HG03558 (cell line): ENCODE data around the gene CHRNE.
"Not testable (repeated sequence)": the region's sequence is repeated elsewhere in the genome, so short reads cannot be mapped to it uniquely, and the experiment has no call there.

Source experiments
- ATAC-seq: cut with Tn5 transposase; IDR thresholded peaks from one replicate; pipeline ENCODE4 v1.9.1; 2021; ENCODE audit warnings: moderate number of reproducible peaks; ENCODE audit not compliant: unreplicated experiment; ENCODE audit errors: extremely low read depth

Gene CHRNE

GRCh38 chr17:4939796-4940554, 37.1 kb upstream of the CHRNE start, which contains the start of the genes RNF167 and SLC25A11:
TSS of gene RNF167 (plus strand) at chr17:4940268. CDS start at chr17:4940910, 642 bp downstream.
TSS of gene SLC25A11 (minus strand) at chr17:4940046. CDS start at chr17:4939910, 136 bp downstream.
- peak; percentile 44 for ATAC-seq

GRCh38 chr17:4939546-4939795, 36.6 kb upstream of the CHRNE start:
- no peak for ATAC-seq

- ATAC-seq: no peak
These were observed 36.0 kb upstream of the CHRNE start for GRCh38 chr17:4938688-4939545.

- no peak for ATAC-seq
These were observed 35.2 kb upstream of the CHRNE start for GRCh38 chr17:4938069-4938491.

DNA sequence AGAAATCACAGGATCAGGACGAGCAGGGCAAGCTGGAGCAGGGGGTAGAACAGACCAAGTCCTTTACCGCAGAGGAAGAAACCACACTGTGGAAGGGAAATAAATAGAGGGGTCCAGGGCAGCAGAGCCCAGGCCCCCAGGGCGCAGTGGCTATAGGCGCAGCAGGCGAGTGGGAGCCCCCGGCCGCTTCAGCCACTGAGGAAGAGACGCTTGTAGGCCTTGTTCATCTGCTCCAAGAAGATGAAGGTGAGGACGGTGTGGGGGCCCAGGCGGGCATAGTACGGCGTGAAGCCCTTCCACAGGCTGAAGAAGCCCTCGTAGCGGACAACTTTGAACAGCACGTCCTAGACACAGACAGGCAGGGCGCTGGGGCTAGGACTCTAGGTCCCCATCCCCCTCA, 34.7 kb upstream of the CHRNE start:
- no peak for ATAC-seq

DNA sequence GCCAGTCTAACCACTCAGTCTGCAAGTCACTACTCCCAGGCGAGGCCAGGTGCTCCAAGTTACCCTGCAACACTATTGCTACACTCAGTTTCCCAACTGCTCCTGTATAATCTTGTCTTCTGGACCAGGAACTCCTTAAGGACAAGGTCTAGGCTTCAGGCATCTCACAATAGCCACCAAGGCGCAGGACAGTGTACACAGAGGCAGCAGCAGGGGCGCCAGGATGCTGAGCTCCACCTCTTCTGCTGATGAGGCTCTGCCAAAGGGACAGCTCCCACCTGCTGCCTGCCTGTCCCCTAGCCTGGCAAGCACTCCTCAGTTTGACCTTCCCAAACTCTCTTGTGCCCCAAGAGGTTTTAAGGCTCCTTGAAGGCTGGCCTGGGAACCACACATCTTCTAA, 33.5 kb upstream of the CHRNE start:
- no peak for ATAC-seq

DNA sequence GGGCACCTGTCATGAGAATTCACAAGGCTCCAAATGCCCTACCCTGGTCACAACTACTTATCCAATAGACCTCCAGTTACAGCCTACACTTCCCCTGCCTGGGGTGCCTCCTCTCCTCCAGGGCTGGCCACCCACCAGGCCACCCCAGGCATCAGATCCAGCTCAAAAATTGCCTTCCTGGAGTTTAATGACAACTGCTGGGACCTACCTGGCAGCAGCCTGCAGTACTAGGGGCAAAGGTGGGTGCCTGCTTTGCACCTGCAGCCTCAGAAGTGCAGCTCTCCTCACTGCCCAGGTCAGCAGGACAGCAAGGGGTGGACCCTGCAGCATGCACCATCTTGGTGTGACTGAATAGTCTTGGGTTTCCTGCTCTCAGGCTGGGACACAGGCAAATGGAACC, 32.8 kb upstream of the CHRNE start:
- no peak for ATAC-seq

DNA sequence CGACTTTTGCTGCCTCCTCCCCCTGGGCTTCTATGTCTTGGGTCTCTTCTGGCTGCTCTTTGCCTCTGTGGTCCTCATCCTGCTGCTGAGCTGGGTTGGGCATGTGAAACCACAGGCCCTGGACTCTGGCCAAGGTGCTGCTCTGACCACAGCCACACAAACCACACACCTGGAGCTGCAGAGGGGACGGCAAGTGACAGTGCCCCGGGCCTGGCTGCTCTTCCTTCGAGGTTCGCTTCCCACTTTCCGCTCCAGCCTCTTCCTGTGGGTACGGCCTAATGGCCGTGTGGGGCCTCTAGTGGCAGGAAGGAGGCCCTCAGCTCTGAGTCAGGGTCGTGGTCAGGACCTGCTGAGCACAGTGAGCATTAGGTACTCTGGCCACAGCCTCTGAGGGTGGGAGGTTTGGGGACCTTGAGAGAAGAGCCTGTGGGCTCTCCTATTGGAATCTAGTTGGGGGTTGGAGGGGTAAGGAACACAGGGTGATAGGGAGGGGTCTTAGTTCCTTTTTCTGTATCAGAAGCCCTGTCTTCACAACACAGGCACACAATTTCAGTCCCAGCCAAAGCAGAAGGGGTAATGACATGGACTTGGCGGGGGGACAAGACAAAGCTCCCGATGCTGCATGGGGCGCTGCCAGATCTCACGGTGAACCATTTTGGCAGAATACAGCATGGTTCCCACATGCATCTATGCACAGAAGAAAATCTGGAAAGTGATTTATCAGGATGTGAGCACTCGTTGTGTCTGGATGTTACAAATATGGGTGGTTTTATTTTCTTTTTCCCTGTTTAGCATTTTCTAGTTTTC, 31.5 kb upstream of the CHRNE start:
- no peak for ATAC-seq

DNA sequence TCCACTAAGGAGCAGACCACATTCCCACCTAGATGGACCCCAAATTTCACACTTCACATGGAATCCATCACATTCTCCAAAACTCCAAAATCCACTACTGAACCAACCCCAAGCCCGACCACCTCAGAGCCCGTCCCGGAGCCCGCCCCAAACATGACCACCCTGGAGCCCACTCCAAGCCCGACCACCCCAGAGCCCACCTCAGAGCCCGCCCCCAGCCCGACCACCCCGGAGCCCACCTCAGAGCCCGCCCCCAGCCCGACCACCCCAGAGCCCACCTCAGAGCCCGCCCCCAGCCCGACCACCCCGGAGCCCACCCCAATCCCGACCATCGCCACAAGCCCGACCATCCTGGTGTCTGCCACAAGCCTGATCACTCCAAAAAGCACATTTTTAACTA, 30.7 kb upstream of the CHRNE start:
- no peak for ATAC-seq

GRCh38 chr17:4932756-4933155, 29.9 kb upstream of the CHRNE start:
- ATAC-seq: no peak

- ATAC-seq: no peak
These were observed 29.1 kb upstream of the CHRNE start, which contains the start of gene GP1BA for GRCh38 chr17:4931963-4932362. TSS of gene GP1BA (plus strand) at chr17:4932277. CDS start at chr17:4932605, 328 bp downstream.

DNA sequence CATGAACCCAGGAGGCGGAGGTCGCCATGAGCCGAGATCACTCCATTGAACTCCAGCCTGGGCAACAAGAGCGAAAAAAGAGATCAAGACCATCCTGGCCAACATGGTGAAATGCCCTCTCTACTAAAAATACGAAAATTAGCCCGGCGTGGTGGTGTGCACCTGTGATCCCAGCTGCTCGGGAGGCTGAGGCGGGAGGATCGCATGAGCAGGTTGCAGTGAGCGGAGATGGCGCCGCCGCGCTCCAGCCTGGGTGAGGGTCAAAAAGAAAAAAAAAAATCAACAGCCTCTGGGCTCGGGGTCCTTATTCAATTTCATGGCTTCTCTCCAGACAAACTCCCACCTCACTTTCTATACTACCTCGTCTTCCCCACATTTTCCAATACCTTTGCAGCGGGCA, 26.0 kb upstream of the CHRNE start:
- no peak for ATAC-seq

DNA sequence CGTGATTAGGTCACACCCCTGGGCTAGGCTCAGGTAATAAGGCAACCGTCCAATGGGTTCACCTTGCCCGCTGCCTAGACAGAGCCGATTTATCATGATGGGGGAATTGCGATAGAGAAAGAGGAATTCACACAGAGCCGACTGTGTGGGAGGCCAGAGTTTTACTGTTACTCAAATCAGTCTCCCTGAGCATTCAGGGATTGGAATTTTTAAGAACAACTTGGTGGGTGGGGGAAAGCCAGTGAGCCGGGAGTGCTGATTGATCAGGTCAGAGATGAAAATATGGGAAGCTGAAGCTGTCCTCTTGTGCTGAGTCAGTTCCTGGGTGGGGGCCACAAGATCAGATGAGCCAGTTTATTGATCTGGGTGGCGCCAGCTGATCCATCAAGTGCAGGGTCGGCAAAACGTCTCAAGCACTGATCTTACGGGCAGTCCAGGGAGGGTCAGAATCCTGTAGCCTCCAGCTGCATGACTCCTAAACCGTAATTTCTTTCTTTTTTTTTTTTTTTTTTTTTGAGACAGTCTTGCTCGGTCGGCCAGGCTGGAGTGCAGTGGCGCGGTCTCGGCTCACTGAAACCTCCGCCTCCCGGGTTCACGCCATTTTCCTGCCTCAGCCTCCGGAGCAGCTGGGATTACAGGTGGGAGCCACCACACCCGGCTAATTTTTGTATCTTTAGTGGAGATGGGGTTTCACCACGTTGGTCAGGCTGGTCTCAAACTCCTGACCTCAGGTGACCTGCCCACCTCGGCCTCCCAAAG, 23.9 kb upstream of the CHRNE start:
- ATAC-seq: not testable (repeated sequence)

DNA sequence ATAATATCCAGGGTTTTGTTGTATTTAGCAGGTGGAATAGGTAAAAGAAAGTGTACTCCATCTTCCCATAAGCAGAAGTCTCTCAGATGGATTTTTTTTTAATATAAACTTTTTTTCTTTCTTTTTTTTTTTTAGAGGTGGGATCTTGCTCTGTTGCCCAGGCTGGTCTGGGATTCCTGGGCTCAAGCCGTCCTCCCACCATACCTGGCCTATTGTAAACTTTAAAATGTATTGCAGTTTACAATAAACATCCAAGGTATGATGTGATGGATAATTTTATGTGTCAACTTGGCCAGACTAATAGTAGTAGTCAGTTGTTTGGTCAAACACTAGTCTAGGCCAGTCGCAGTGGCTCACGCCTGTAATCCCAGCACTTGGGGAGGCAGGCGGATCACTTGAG, 18.4 kb upstream of the CHRNE start:
- no peak for ATAC-seq

DNA sequence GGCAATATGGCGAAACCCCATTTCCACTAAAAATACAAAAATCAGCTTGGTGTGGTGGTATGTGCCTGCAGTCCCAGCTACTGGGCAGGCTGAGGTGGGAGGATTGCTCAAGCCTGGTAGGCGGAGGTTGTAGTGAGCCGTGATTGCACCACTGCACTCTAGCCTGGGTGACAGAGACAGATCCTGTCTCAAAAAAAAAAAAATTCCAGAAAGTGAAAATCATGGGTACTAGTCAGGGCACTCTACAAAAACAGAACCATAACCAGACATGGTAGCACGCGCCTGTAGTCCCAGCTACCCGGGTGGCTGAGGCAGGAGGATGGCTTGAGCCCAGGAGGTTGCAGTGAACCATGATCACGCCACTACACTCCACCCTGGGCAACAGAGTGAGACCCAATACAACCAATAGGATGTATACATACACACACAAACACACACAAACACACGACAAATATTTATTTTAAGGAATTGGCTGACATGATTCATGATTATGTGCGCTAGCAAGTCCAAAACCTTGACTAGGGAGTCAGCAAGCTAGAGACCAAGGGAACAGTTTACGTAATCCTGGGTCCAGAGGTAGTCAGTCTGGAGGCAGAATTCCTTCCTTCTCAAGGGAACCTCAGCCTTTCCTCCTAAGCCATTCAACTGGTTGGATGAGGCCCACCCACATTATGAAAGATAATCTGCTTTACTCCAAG, 17.6 kb upstream of the CHRNE start:
- ATAC-seq: no peak

DNA sequence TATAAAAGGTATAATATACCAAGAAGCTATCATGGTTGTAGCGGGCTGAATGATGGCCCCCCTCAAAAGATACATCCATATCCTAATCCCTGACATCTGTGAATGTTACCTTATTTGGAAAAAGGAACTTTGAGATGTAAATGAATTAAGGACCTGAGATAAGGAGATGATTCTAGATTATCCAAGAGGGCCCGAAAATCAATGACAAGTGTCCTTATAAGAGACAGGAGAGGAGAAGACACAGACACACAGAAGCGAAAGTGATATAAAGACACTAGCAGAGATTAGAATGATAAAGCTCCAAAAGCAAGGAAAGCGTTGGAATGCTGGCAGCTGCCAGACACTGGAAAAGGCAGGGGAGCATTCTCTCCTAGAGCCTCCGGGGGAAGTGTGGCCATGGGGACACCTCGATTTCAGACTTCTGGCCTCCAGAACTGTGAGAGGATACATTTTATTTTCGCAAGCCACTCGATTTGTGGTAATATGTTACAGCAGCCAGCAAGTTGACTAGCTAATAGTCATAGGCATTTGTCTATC, 16.7 kb upstream of the CHRNE start:
- no peak for ATAC-seq

GRCh38 chr17:4914551-4914950, 11.7 kb upstream of the CHRNE start:
- not testable (repeated sequence) for ATAC-seq

- no peak for ATAC-seq
These were observed 11.1 kb upstream of the CHRNE start for GRCh38 chr17:4913994-4914393.
